ENCODE data around the gene NAMPT.

The NAMPT gene

GRCh38 chr7:106284714-106285050 lies at the start of gene NAMPT:
Gene NAMPT, minus strand, starts transcription at chr7:106284983. Its CDS starts 99 bp downstream, at chr7:106284884.
- DNase-seq (ENCODE audit: low read depth), result no peak
- TF ChIP-seq, protein P1, sequence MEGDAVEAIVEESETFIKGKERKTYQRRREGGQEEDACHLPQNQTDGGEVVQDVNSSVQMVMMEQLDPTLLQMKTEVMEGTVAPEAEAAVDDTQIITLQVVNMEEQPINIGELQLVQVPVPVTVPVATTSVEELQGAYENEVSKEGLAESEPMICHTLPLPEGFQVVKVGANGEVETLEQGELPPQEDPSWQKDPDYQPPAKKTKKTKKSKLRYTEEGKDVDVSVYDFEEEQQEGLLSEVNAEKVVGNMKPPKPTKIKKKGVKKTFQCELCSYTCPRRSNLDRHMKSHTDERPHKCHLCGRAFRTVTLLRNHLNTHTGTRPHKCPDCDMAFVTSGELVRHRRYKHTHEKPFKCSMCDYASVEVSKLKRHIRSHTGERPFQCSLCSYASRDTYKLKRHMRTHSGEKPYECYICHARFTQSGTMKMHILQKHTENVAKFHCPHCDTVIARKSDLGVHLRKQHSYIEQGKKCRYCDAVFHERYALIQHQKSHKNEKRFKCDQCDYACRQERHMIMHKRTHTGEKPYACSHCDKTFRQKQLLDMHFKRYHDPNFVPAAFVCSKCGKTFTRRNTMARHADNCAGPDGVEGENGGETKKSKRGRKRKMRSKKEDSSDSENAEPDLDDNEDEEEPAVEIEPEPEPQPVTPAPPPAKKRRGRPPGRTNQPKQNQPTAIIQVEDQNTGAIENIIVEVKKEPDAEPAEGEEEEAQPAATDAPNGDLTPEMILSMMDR (IDR thresholded peaks at IDR 0.05; ENCODE audit: insufficient read depth, low read depth, low read length, missing control alignments), result no peak

GRCh38 chr7:106332201-106332600 lies 47.4 kb upstream of the NAMPT start:
- no peak overlapping the region for H3K4me3 ChIP-seq (ENCODE audit: low read length)
- DNase-seq (ENCODE audit: low read depth), result no peak
- TF ChIP-seq, protein P1 (IDR thresholded peaks at IDR 0.05; ENCODE audit: insufficient read depth, low read depth, low read length, missing control alignments), result no peak

More at GRCh38 chr7:106284714-106285050, at the start of gene NAMPT:
- H3K4me3 ChIP-seq (ENCODE audit: low read length), result peak within 1 kb of the TSS; percentile 93

GRCh38 chr7:106331441-106332175 lies 46.8 kb upstream of the NAMPT start:
- no peak overlapping the region for H3K4me3 ChIP-seq (ENCODE audit: low read length)
- TF ChIP-seq, protein P1 (IDR thresholded peaks at IDR 0.05; ENCODE audit: insufficient read depth, low read depth, low read length, missing control alignments), result no peak
- no peak for DNase-seq (ENCODE audit: low read depth)

DNA sequence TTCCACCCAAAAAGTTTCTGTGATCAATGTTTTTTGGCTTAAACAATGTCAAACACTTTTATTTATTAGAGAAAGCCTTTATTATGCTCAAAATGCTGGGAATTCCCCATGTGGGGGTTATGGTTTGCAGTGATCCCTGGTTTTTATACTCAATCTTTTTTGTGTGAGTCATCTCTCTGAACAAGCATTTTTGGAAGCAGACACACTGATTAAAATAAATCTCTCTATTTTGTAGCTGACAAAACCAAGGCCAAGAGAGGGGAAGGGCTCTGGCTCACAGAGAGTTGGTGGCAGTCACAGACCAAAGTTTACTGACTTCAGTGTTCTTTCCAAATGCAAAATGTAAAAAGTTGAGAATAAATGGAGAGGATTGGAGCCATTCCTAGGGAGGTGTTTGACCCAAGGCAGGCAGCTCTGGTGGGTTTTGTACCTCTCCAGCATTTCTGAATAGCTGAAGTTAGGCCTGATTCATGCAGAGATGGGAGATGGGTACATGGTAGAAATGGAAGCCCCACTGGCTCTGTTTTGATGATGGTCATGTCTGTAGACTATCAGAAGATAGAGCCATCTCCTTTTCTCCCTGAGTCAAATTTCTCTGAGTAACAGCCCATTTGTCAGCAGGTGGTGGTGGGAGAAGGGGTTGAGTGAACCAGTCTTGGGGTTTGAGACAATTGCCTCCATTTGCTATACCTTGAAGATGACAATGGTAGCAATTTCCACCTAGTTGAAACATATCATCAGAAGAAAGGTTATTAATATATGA lies 45.4 kb upstream of the NAMPT start:
- TF ChIP-seq, protein P1 (IDR thresholded peaks at IDR 0.05; ENCODE audit: insufficient read depth, low read depth, low read length, missing control alignments), result no peak
- peak; percentile 31 for DNase-seq (ENCODE audit: low read depth)
- no peak overlapping the region for H3K4me3 ChIP-seq (ENCODE audit: low read length)

- no peak overlapping the region for H3K4me3 ChIP-seq (ENCODE audit: low read length)
- TF ChIP-seq, protein P1 (IDR thresholded peaks at IDR 0.05; ENCODE audit: insufficient read depth, low read depth, low read length, missing control alignments), result no peak
- no peak for DNase-seq (ENCODE audit: low read depth)
These were observed 44.6 kb upstream of the NAMPT start for GRCh38 chr7:106329408-106329807.

GRCh38 chr7:106327538-106328481 lies 43.0 kb upstream of the NAMPT start:
- TF ChIP-seq, protein P1 (IDR thresholded peaks at IDR 0.05; ENCODE audit: insufficient read depth, low read depth, low read length, missing control alignments), result no peak
- no peak overlapping the region for H3K4me3 ChIP-seq (ENCODE audit: low read length)
- DNase-seq (ENCODE audit: low read depth), result no peak
